Measurements from ENCODE around the gene BRD9.
A peak's percentile ranks its signal among the peaks of the same experiment; 100 is the strongest.
"Not testable (repeated sequence)": the region's sequence is repeated elsewhere in the genome, so short reads cannot be mapped to it uniquely, and the experiment has no call there.

BRD9 gene

DNA sequence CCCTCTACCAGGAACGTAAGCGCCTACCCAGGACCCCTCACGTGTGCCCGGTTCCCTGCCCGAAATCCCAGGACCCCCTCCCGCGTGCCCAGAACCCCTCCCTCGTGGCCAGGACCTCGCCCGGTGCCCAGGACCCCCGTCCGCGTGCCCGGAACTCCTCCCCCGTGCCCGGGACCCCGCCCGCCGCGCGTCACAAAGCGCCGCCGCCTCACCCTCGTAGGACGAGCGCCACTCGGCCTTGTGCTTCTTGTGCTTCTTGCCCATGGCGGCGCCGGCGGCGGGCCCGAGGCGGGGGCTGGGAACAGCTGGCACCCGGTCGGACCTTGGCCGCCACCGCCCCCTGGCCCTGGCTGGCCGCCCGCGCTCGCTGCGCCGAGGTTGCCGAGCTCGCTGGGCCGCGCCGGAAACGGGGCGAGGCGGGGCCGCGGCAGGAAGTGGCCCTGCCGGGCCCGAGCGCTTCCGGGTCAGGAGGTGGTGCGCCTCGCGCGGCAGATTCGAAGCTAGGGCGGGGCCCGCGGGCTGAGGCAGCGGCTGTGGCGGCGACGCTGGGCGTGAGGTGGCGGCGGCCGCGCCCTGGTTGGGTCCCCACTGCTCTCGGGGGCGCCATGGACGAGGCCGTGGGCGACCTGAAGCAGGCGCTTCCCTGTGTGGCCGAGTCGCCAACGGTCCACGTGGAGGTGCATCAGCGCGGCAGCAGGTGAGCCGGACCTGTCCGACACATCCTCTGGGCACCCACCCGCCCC, at the start of gene BRD9, which contains the start of gene TRIP13:
Gene BRD9 (minus strand): TSS at position 408 of the 743 bp plus-strand sequence. CDS start 144 bp downstream, at position 264.
Gene TRIP13 (plus strand): TSS at position 491 of the 743 bp plus-strand sequence. CDS start 115 bp downstream, at position 606.
- peak in 1 of 2 experiments; percentile 21 for DNase-seq

DNA sequence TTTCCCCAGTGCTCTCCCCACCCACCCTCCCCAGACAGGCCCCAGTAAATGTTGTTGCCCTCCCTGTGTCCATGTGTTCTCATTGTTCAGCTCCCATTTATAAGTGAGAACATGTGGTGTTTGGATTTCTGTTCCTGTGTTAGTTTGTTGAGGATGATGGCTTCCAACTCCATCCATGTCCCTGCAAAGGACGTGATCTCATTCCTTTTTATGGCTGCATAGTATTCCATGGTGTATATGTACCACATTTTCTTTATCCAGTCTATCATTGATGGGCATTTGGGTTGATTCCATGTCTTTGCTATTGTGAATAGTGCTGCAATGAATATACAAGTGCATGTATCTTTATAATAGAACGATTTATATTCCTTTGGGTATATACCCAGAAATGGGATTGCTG, 48.1 kb upstream of the BRD9 start:
- DNase-seq: not testable (repeated sequence)

DNA sequence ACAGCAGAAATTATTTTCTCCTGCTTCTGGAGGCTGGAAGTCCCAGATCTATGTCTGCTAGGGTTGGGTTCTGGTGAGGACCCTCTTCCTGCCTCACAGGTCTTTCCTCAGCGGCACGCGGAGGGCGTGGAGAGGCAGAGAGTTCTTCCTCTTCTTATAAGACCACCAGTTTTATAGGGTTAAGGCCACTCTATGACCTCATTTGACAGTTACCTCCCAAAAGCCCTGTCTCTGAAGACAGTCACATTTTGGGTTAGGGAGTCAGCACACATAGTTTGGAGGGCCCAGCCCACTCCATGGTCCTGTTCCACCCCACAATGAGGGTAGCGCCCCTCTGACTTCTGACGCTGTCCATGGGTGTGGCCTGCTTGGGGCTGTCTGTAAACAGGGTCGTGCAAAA, 46.8 kb upstream of the BRD9 start:
- no peak for DNase-seq

GRCh38 chr5:937151-937924, 44.7 kb upstream of the BRD9 start:
- DNase-seq: no peak

DNA sequence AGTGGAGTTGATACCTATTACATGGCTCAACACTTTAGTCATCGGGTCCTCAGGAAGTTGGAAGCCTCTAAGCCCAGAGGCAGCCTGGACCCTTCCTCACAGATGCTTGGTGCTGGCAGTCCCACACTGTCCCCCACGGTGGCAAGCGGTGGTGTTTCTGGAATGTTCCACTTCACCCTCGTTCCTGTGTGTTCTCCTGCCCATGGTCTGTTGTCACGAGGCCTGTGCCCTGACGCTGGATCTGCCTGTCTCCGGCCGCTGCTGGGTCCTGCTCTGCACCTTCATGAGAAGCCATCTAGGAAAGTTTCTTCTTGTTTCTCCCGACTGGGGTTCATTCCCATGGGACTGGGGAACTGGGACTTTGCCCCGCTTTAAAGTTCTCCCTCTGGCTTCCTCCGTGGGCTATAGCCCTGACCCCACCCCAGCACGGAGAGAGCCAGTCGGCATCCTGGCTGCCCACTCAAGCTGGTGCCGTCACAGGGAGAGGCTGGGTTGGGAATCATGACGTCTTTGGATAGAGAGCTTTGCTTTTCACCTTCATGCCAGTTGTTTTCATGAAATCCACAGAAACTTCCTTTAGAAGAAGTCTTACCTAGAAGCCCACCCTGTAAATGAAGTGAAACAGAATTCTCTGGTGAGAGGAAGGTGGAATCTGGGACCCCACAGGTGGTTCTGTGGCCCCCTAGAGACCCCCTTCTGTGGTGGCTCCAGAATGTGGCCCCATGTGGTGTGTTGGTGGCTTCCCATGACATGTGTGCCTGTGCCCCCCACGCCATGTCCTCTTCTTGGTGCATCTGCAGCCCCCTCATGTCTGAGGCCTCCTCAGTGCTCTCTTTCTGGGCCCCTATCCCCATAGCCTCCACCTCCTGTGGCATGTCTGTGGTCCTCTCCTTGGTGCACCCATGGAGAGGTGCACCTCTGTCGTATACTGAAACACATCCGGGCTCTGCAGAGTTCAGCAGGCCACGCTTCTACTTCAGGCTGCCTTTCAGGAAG, 43.8 kb upstream of the BRD9 start:
- no peak for DNase-seq

DNA sequence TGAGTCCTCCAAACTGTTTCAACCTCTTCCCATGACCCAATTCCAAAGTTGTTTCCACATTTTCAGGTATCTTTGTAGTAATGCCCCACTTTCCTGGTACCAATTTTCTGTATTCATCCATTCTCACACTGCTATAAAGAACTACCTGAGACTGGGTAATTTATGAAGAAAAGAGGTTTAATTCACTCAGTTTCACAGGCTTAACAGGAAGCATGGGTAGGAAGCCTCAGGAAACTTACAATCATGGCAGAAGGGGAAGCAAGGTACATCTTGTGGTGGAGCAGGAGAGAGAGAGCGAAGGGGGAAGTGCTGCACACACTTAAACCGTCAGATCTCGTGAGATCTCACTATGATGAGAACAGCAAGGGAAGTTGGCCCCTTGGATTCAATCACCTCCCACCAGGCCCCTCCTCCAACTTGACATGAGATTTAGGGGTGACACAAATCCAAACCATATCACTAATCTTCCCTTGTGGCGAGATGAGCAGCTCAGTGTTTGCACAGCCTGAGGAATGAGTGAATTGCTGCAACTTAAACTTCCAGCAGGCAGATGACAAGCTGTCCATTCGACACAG, 43.0 kb upstream of the BRD9 start:
- no peak for DNase-seq

DNA sequence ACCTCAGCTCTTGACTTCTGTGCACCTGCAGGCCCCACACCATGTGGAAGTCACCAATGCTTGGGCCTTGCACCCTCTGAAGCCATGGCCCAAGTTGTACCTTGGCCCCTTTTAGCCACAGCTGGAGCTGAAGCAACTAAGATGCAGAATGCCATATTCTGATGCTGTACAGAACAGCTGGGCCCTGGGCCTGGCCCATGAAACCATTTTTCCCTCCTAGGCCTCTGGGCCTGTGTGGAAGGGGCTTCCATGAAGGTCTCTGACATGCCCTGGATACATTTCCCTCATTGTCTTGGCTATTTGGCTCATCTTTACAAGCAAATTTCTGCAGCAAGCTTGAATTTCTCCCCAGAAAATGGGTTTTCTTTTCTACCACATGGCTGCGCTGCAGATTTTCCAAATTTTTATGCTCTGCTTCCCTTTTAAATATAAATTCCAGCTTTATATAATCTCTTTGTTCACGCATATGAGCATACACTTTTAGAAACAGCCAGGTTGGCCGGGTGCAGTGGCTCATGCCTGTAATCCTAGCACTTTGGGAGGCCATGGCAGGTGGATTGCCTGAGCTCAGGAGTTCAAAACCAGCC, 41.9 kb upstream of the BRD9 start:
- DNase-seq: not testable (repeated sequence)

- DNase-seq: not testable (repeated sequence)
Measured at GRCh38 chr5:933951-934350, 41.4 kb upstream of the BRD9 start.

GRCh38 chr5:933251-933861, 40.8 kb upstream of the BRD9 start:
- DNase-seq: no peak

- DNase-seq: no peak
Measured at GRCh38 chr5:932628-933250, 40.1 kb upstream of the BRD9 start.

GRCh38 chr5:932151-932627, 39.6 kb upstream of the BRD9 start:
- DNase-seq: no peak

GRCh38 chr5:931570-932145, 39.1 kb upstream of the BRD9 start:
- no peak for DNase-seq

GRCh38 chr5:930866-931265, 38.3 kb upstream of the BRD9 start:
- DNase-seq: no peak

DNA sequence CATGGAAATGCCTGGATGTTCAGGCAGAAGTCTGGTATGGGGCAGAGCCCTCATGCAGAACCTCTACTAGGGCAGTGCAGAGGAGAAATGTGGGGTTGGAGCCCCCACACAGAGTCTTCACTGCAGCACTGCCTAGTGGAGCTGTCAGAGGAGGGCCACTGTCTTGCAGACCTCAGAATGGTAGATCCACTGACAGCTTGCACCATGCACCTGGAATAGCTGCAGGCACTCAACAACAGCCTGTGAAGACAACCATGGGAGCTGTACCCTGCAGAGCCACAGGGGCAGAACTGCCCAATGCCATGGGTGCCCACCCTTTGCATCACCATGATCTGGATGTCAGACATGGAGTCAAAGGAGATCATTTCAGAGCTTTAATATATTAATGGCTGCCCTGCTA, 37.0 kb upstream of the BRD9 start:
- DNase-seq: no peak

DNA sequence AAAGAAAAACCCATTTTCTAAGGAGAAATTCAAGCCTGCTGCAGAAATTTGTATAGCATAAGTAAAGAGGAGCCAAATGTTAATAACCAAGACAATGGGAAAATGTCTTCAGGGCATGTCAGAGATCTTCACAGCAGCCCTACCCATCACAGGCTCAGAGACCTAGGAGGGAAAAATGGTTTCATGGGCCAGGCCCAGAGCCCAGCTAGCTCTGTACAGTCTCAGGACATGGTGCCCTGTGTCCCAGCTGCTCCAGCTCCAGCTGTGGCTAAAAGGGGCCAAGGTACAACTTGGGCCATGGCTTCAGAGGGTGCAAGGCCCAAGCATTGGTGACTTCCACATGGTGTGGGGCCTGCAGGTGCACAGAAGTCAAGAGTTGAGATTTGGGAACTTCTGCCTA, 36.6 kb upstream of the BRD9 start:
- DNase-seq: not testable (repeated sequence)

DNA sequence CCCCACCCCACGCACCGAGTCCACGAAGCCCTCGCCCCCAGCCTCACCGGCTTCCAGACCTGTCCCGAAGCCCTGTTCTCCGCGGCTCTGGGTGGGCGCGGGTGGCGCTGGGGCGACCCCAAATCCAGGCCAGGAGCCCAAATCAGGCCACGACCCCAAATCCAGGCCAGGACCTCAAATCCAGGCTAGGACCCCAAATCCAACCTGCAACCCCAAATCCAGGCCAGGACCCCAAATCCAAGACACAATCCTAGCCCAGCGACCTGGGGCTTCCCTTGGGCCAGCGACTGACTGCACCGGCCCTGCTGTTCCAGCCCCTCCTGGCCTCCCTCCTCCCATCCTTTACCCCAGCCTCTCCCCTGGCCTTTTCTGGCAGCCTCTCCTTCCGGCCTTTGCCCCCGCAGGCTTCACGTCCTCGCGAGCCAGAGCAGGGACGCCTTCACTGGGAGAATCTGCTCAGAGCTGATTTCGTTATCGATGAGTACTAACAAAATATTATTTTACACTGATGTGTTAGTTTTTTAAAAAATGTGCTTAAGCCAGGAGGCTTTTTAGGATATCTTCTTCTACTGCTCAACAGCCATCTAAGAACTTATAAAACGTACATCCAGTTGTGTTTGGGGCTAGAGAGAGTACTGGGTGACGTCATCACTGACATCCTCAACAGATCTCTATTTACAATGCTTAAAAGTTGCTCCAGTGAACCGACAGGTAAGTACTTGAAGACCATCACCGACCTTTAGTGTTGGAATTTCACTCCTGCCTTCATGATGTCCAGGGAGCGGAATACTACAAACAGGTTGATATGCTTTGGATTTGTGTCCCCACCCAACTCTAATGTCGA, 34.8 kb upstream of the BRD9 start:
- DNase-seq: no peak

DNA sequence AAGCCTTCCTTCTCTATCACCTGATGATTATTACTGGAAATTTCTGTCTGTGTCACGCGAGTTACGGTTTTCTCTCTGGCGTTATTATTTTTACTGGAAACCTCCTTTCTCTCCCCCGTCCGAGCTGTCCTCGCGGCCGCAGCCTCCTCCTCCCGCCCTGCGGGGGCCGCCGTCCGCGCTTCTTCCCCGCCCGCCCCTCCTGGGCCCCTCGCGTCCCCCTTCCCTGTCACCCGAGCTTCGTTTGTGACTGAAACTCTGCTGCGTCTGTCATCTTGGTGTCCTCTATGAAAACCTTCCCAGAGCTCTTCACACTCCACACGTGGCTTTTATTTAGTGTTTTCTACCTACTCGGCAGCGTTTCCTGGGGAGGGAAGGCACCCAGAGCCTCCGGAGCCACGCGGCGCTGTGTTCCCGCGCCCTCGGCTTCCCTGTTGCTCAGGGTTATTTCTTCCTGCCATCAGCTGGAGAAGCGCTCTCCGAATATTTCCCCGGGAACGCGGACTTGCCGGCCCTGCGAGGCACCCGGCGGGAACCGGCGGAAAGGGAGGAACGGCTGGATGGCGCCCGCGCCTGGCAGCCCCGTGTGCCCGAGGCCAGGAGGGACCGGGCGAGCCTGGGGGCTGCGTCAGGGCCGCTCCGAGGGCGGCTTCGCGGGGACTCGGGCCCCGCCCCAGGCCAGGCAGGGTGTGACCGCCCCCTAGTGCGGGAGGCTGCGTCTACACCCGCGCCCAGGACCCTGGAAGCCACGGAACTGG, 34.0 kb upstream of the BRD9 start:
- no peak for DNase-seq

DNA sequence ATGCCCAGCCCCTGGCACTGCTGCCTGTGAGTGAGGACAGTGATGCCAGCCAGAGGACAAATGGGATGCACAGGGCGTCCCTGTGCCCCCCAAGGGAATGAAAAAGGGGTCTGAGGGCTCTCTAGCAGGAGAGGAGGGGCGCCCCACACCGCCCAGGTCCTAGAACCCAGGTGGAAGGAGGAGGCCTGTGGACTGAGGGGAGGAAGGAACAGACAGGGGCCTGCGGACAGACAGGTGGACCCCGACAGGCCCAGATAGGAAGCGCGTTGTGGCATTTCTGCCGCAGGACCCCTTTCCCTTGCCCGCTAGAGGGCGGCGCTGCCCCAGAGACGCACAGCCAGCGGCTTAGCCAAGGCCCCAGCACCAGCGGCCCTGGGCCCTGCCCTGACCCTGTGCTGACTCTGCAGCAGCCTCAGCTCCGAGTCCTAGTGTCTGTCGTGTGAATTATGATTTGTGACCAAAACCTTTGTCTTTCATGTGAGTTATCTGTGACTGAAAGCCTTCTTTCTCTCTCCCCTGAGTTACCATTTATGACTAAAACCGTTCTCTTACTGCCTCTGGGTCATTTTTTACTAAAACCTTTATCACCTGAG, 30.8 kb upstream of the BRD9 start:
- no peak for DNase-seq

Data from cerebellar nuclear complex (tissue), 1 donor.